IMR-90 (cell line): ENCODE results near the gene MEF2C. TPM values are rescaled to one million over a fixed set of nuclear protein-coding genes. Genes with fewer than 3 reads are reported as not detected.

Experiments
- ATAC-seq: fragments of 200-7000 bp; cut with Tn5 transposase; 2 replicates; pipeline ENCODE4 v1.9.1; 2020; ENCODE audit warnings: low read depth, mild to moderate bottlenecking, moderate library complexity
- BruUV-seq: library from RNA; stranded (reverse); fragments of 400-500 nt; replicated peaks from 2 replicates; lab custom pipeline; 2021; lab: Mats Ljungman, UMichigan
- CTCF ChIA-PET: fragments of 300-600 bp; formaldehyde crosslinking; extraction: SDS; loops from one replicate; lab custom pipeline; 2021; ENCODE audit warnings: antibody characterized with exemption; lab: Yijun Ruan, JAX
- POLR2A ChIA-PET: fragments of 300-600 bp; sonication (Branson Sonifier 250); formaldehyde crosslinking; loops from one replicate; lab custom pipeline; 2022; ENCODE audit warnings: antibody characterized with exemption; ENCODE audit not compliant: unreplicated experiment; lab: Charles Lee
- DNase-seq: peaks from one replicate; pipeline ENCODE4 v3.0.0; 2013
- H2AFZ ChIP-seq: replicated peaks from 2 replicates; pipeline ENCODE3; 2013; ENCODE audit warnings: low read length, mild to moderate bottlenecking; ENCODE audit not compliant: poor library complexity
- H2AK5ac ChIP-seq: 2 replicates; pipeline ENCODE4 v1.6.1; 2013; ENCODE audit warnings: low read depth, low read length, inconsistent platforms
- H2AK9ac ChIP-seq: replicated peaks from 2 replicates; pipeline ENCODE3; 2013; ENCODE audit warnings: mild to moderate bottlenecking, low read depth, low read length, moderate library complexity; ENCODE audit not compliant: poor library complexity
- H2BK120ac ChIP-seq: 2 replicates; pipeline ENCODE4 v1.6.1; 2013; ENCODE audit warnings: low read depth, low read length, inconsistent platforms
- H2BK15ac ChIP-seq: 3 replicates; pipeline ENCODE4 v1.6.1; 2013; ENCODE audit warnings: low read depth, low read length, inconsistent platforms
- H2BK20ac ChIP-seq: 2 replicates; pipeline ENCODE4 v1.6.1; 2013; ENCODE audit warnings: low read depth, mild to moderate bottlenecking, inconsistent platforms, low read length, moderate library complexity
- H2BK5ac ChIP-seq: 2 replicates; pipeline ENCODE4 v1.6.1; 2013; ENCODE audit warnings: mild to moderate bottlenecking, low read depth, low read length, inconsistent platforms; ENCODE audit not compliant: poor library complexity, severe bottlenecking
- H3K14ac ChIP-seq: replicated peaks from 2 replicates; pipeline ENCODE4 v1.6.1; 2013; ENCODE audit warnings: low read depth, low read length, inconsistent platforms
- H3K18ac ChIP-seq: 2 replicates; pipeline ENCODE4 v1.6.1; 2013; ENCODE audit warnings: low read depth, low read length, control low read depth
- H3K23ac ChIP-seq: 2 replicates; pipeline ENCODE4 v1.6.1; 2013; ENCODE audit warnings: low read depth, low read length, inconsistent platforms
- H3K27ac ChIP-seq: 2 replicates; pipeline ENCODE4 v1.5.1; 2013; ENCODE audit warnings: mild to moderate bottlenecking, control low read depth, low read length; ENCODE audit not compliant: insufficient read depth
- H3K27me3 ChIP-seq: 2 replicates; pipeline ENCODE4 v1.6.1; 2013; ENCODE audit warnings: low read length; ENCODE audit not compliant: control insufficient read depth, insufficient read depth
- H3K36me3 ChIP-seq: 2 replicates; pipeline ENCODE4 v1.6.1; 2013; ENCODE audit warnings: low read length, mixed read lengths; ENCODE audit not compliant: control insufficient read depth, insufficient read depth
- H3K4ac ChIP-seq: 2 replicates; pipeline ENCODE4 v1.6.1; 2013; ENCODE audit warnings: low read depth, low read length, inconsistent platforms
- H3K4me1 ChIP-seq: 2 replicates; pipeline ENCODE4 v1.6.1; 2013; ENCODE audit warnings: low read length, mixed read lengths; ENCODE audit not compliant: control insufficient read depth, insufficient read depth
- H3K4me2 ChIP-seq: 2 replicates; pipeline ENCODE4 v1.6.1; 2013; ENCODE audit warnings: low read depth, mild to moderate bottlenecking, control low read depth, low read length, moderate library complexity
- H3K4me3 ChIP-seq: 2 replicates; pipeline ENCODE4 v1.5.1; 2013; ENCODE audit warnings: low read depth, mild to moderate bottlenecking, control low read depth, low read length, moderate library complexity; ENCODE audit not compliant: insufficient read depth
- H3K56ac ChIP-seq: 2 replicates; pipeline ENCODE4 v1.6.1; 2013; ENCODE audit warnings: low read length, inconsistent platforms; ENCODE audit not compliant: insufficient read depth; ENCODE audit errors: extremely low read depth
- H3K79me1 ChIP-seq, 2 experiments: 2 replicates each; pipeline ENCODE4 v1.6.1; 2013; ENCODE audit warnings: low read length in 2 of 2, inconsistent platforms in 1 of 2, low read depth in 1 of 2
- H3K9ac ChIP-seq: 2 replicates; pipeline ENCODE4 v1.6.1; 2013; ENCODE audit warnings: low read depth, low read length, control low read depth
- H3K9me1 ChIP-seq: 2 replicates; pipeline ENCODE4 v1.6.1; 2013; ENCODE audit warnings: low read length, inconsistent platforms; ENCODE audit not compliant: insufficient read depth
- H3K9me3 ChIP-seq: 2 replicates; pipeline ENCODE4 v1.6.1; 2013; ENCODE audit warnings: low read length; ENCODE audit not compliant: control insufficient read depth, insufficient read depth
- H4K20me1 ChIP-seq: 2 replicates; pipeline ENCODE4 v1.6.1; 2013; ENCODE audit warnings: low read length, inconsistent platforms; ENCODE audit not compliant: insufficient read depth
- H4K5ac ChIP-seq: 2 replicates; pipeline ENCODE4 v1.6.1; 2013; ENCODE audit warnings: mild to moderate bottlenecking, low read depth, low read length, control low read depth
- H4K8ac ChIP-seq, 2 experiments: 2 replicates each; pipeline ENCODE4 v1.6.1; 2013; ENCODE audit warnings: low read depth in 2 of 2, low read length in 2 of 2, control low read depth in 1 of 2, inconsistent platforms in 1 of 2
- H4K91ac ChIP-seq: 2 replicates; pipeline ENCODE4 v1.6.1; 2013; ENCODE audit warnings: low read depth, low read length, inconsistent platforms; ENCODE audit not compliant: insufficient read depth
- CHD1 ChIP-seq: IDR thresholded peaks from 2 replicates; pipeline ENCODE4 v1.6.1; 2012; ENCODE audit warnings: low read depth, low read length, improper control_type of control experiment
- CTCF ChIP-seq: conservative IDR thresholded peaks from 2 replicates; pipeline ENCODE4 v1.5.1; 2012; ENCODE audit warnings: mild to moderate bottlenecking, low read depth, low read length, improper control_type of control experiment
- ELK1 ChIP-seq: fragments of 150-350 bp; IDR thresholded peaks from 2 replicates; pipeline ENCODE4 v1.6.1; 2016; ENCODE audit warnings: low read depth, mild to moderate bottlenecking, low read length, moderate library complexity, borderline replicate concordance
- MAZ ChIP-seq: IDR thresholded peaks from 2 replicates; pipeline ENCODE4 v1.6.1; 2012; ENCODE audit warnings: low read depth, mild to moderate bottlenecking, low read length, improper control_type of control experiment, moderate library complexity, borderline replicate concordance
- MXI1 ChIP-seq: IDR thresholded peaks from 2 replicates; pipeline ENCODE4 v1.6.1; 2012; ENCODE audit warnings: low read depth, mild to moderate bottlenecking, low read length, moderate library complexity, borderline replicate concordance
- NFE2L2 ChIP-seq: fragments of 150-350 bp; IDR thresholded peaks from 2 replicates; pipeline ENCODE4 v1.6.1; 2016; ENCODE audit warnings: low read depth, mild to moderate bottlenecking, low read length
- RAD21 ChIP-seq: IDR thresholded peaks from 2 replicates; pipeline ENCODE4 v1.6.1; 2012; ENCODE audit warnings: low read length, improper control_type of control experiment
- RFX5 ChIP-seq: IDR thresholded peaks from 2 replicates; pipeline ENCODE4 v1.8.0; 2012; ENCODE audit warnings: low read depth, mild to moderate bottlenecking, low read length, moderate library complexity
- SMC3 ChIP-seq: fragments of 150-350 bp; IDR thresholded peaks from 2 replicates; pipeline ENCODE4 v1.6.1; 2016; ENCODE audit warnings: low read depth, mild to moderate bottlenecking, antibody characterized with exemption, low read length, moderate library complexity
- WGBS, 2 experiments: methylation state at CpG; one replicate each; pipeline versions ENCODE4 v1.1.5 to v1.1.7; 2013; ENCODE audit warnings: missing lambda C conversion rate in 2 of 2; ENCODE audit not compliant: insufficient read length in 1 of 2; ENCODE audit errors: extremely low coverage in 2 of 2; 5-methylcytosine and 5-hydroxymethylcytosine counted together
- dilution Hi-C: fragments of 300-500 bp; cut with HindIII; formaldehyde crosslinking; loops from one replicate; pipeline ENCODE4 v1.14.3; 2018; ENCODE audit warnings: low sequenced_read_pairs; ENCODE audit not compliant: unreplicated experiment
- in situ Hi-C: fragments of 300-500 bp; cut with MboI; formaldehyde crosslinking; loops from 3 replicates; pipeline ENCODE4 v1.14.3; 2019; ENCODE audit warnings: low sequenced_read_pairs, inconsistent platforms, mixed read lengths
- intact Hi-C: fragments of 100-400 bp; cut with micrococcal nuclease; formaldehyde crosslinking; loops from 2 replicates; pipeline ENCODE4 v1.10.0; 2022
- polyA plus RNA-seq, 3 experiments: library from polyadenylated mRNA; depleted of rRNA; stranded (reverse); fragments of >200 nt; gene quantifications; 2 replicates each; pipeline ENCODE4 v1.2.3, GENCODE V29; 2012; ENCODE audit warnings: low replicate concordance in 1 of 3
- total RNA-seq: library from RNA; depleted of rRNA; stranded (reverse); fragments of >200 nt; gene quantifications from 2 replicates; pipeline ENCODE4 v1.2.3, GENCODE V29; 2012

MEF2C gene
- total and polyA plus RNA-seq, 2 of the 4 experiments (the other 2 are of a cell fraction), result 1.5 to 6.8 TPM

DNA sequence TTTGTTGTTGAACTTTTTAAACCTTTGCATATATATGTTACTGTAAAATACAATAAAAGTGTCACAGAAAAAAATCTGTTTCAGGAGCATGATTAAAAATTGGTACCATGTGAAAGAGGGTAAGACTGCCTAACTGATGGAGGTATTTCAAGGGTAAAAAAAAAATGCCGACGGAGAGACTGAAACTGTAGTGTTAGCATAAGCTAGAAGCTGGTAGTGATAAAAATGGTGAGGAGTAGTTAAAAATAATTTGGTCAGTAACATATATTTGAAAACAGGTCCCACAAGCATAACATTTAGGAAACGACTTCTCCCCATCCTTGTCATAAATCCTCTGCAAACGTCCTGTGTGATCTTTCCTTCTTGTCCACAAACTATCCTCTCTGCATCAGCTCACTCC, 64.7 kb downstream of the MEF2C start:
- 83% methylated on average over 2 of the region's 4 CpGs; no CpG with 5 or more reads in 1 of the 2 experiments for WGBS, 2 experiments
- dilution Hi-C loops, result no loop called here

More for the DNA sequence above, 64.7 kb downstream of the MEF2C start:
- Histone ChIP-seq H3K4ac (no peak overlapping the region), H2AK5ac (no peak overlapping the region), H3K23ac (no peak overlapping the region), H4K8ac (no peak overlapping the region), H3K4me1 (no peaks in the 10 kb centered on the region), H3K4me3 (no peak overlapping the region), H3K9me3 (no peaks in the 10 kb centered on the region), H3K14ac (no peak overlapping the region), H4K91ac (no peak overlapping the region), H3K56ac (no peak overlapping the region; the same call in 1 of the 2 replicates), H2BK120ac (no peak overlapping the region), H2AFZ (no peak overlapping the region), H3K9ac (no peak overlapping the region), H3K4me2 (no peak overlapping the region), H2BK5ac (no peak overlapping the region), H4K20me1 (no peaks in the 10 kb centered on the region), H2AK9ac (no peak overlapping the region), H3K36me3 (no peaks in the 10 kb centered on the region), H3K27me3 (no peaks in the 10 kb centered on the region), H4K5ac (no peak overlapping the region), H2BK15ac (no peak overlapping the region), H3K79me1 (no peaks in the 10 kb centered on the region), H3K9me1 (no peaks in the 10 kb centered on the region), H3K18ac (no peak overlapping the region), H2BK20ac (no peak overlapping the region), H3K27ac (no peak overlapping the region)
- ChIA-PET POLR2A (no interaction called here), CTCF (no interaction called here)
- BruUV-seq, result no TSS peak
- intact Hi-C loops, result no loop called here
- in situ Hi-C loops, result no loop called here
- ATAC-seq, result no peak
- no peak for DNase-seq
- TF ChIP-seq NFE2L2 (no peak), CHD1 (no peak), RAD21 (no peak), MXI1 (no peak), ELK1 (no peak), MAZ (no peak), SMC3 (no peak), RFX5 (no peak), CTCF (no peak)
